Panc1 (cell line): Measurements from ENCODE around the gene TEX264. TPM values are rescaled to one million over a fixed set of nuclear protein-coding genes. Genes with fewer than 3 reads are reported as not detected.

ENCODE experiments used
- ATAC-seq: fragments of 200-7000 bp; cut with Tn5 transposase; 2 replicates; pipeline ENCODE4 v1.9.1; 2020; ENCODE audit warnings: mild to moderate bottlenecking, moderate library complexity
- BruUV-seq: library from RNA; stranded (reverse); fragments of 400-500 nt; replicated peaks from 2 replicates; lab custom pipeline; 2021; lab: Mats Ljungman, UMichigan
- CTCF ChIA-PET: fragments of 300-600 bp; sonication (Branson Sonifier 250); formaldehyde crosslinking; loops from one replicate; lab custom pipeline; 2022; ENCODE audit warnings: antibody characterized with exemption; lab: Charles Lee
- POLR2A ChIA-PET: fragments of 300-600 bp; sonication (Branson Sonifier 250); formaldehyde crosslinking; loops from one replicate; lab custom pipeline; 2022; ENCODE audit warnings: antibody characterized with exemption; lab: Charles Lee
- DNase-seq: peaks from one replicate; pipeline ENCODE4 v3.0.0-alpha.2; 2010; ENCODE audit warnings: low read depth, low spot score
- H3K27ac ChIP-seq: 2 replicates; pipeline ENCODE4 v1.5.1; 2011; ENCODE audit warnings: mild to moderate bottlenecking, low read length, inconsistent platforms
- H3K27me3 ChIP-seq: fragments of 200-500 bp; sonication (Bioruptor generic); 2 replicates; pipeline ENCODE4 v1.6.0; 2014; ENCODE audit warnings: low read length, inconsistent platforms; ENCODE audit not compliant: control insufficient read depth, insufficient read depth
- H3K36me3 ChIP-seq: fragments of 200-500 bp; sonication (Bioruptor generic); 2 replicates; pipeline ENCODE4 v1.5.1; 2014; ENCODE audit warnings: inconsistent platforms, mild to moderate bottlenecking, low read length, moderate library complexity; ENCODE audit not compliant: control insufficient read depth, insufficient read depth
- H3K4me1 ChIP-seq: 2 replicates; pipeline ENCODE4 v1.5.1; 2011; ENCODE audit warnings: inconsistent platforms, mild to moderate bottlenecking, low read length, moderate library complexity; ENCODE audit not compliant: control insufficient read depth, insufficient read depth
- H3K4me3 ChIP-seq, 2 experiments: 2 replicates each; pipeline ENCODE4 v1.5.1; 2011 to 2012; ENCODE audit warnings: low read depth in 2 of 2, low read length in 2 of 2, mild to moderate bottlenecking in 2 of 2, inconsistent platforms in 1 of 2, moderate library complexity in 1 of 2
- H3K9me3 ChIP-seq: fragments of 200-500 bp; sonication (Bioruptor generic); 2 replicates; pipeline ENCODE4 v1.5.1; 2014; ENCODE audit warnings: low read depth, mild to moderate bottlenecking, inconsistent platforms, low read length, moderate library complexity; ENCODE audit not compliant: control insufficient read depth, insufficient read depth
- CTCF ChIP-seq: fragments of 450-650 bp; IDR thresholded peaks from 2 replicates; pipeline ENCODE4 v1.5.1; 2017; ENCODE audit warnings: mild to moderate bottlenecking
- POLR2AphosphoS5 ChIP-seq: IDR thresholded peaks from 2 replicates; pipeline ENCODE4 v1.6.1; 2012; ENCODE audit warnings: mild to moderate bottlenecking, low read depth, low read length, moderate library complexity
- SIN3A ChIP-seq: IDR thresholded peaks from 2 replicates; pipeline ENCODE4 v1.6.1; 2012; ENCODE audit warnings: low read depth, mild to moderate bottlenecking, low read length, moderate library complexity, borderline replicate concordance; ENCODE audit not compliant: insufficient read depth
- TCF7L2 ChIP-seq: IDR thresholded peaks from 2 replicates; pipeline ENCODE4 v1.6.1; 2011; ENCODE audit warnings: mild to moderate bottlenecking, low read depth, low read length, inconsistent platforms
- in situ Hi-C: cut with HindIII; loops from 2 replicates; pipeline ENCODE4 v1.10.0; 2016; ENCODE audit warnings: low sequenced_read_pairs, low pct_unique_long_range_greater_than_20kb
- intact Hi-C: fragments of 100-400 bp; cut with micrococcal nuclease; formaldehyde crosslinking; loops from one replicate; pipeline ENCODE4 v1.10.0; 2022; ENCODE audit not compliant: unreplicated experiment
- total RNA-seq: library from RNA; stranded (reverse); gene quantifications from one replicate; pipeline ENCODE4 v1.2.1, GENCODE V29; 2021; ENCODE audit not compliant: unreplicated experiment
- TF ChIP-seq, protein P1 (sequence below), 2 experiments: IDR thresholded peaks; 2 replicates each; pipeline ENCODE4 v1.6.1; 2011 to 2012; ENCODE audit warnings: low read depth in 2 of 2, control low read depth in 1 of 2, low read length in 1 of 2, mild to moderate bottlenecking in 1 of 2, moderate library complexity in 1 of 2; ENCODE audit not compliant: insufficient read depth in 1 of 2

Gene TEX264
- total RNA-seq, 1 experiment from 2014 or later: 45.8 TPM

GRCh38 chr3:51750878-51751277 is 79.8 kb downstream of the TEX264 start:
- H3K4me1 ChIP-seq: no peaks in the 10 kb centered on the region
- TF ChIP-seq CTCF (no peak), SIN3A (no peak), POLR2AphosphoS5 (no peak), TCF7L2 (no peak)
- TF ChIP-seq, protein P1, sequence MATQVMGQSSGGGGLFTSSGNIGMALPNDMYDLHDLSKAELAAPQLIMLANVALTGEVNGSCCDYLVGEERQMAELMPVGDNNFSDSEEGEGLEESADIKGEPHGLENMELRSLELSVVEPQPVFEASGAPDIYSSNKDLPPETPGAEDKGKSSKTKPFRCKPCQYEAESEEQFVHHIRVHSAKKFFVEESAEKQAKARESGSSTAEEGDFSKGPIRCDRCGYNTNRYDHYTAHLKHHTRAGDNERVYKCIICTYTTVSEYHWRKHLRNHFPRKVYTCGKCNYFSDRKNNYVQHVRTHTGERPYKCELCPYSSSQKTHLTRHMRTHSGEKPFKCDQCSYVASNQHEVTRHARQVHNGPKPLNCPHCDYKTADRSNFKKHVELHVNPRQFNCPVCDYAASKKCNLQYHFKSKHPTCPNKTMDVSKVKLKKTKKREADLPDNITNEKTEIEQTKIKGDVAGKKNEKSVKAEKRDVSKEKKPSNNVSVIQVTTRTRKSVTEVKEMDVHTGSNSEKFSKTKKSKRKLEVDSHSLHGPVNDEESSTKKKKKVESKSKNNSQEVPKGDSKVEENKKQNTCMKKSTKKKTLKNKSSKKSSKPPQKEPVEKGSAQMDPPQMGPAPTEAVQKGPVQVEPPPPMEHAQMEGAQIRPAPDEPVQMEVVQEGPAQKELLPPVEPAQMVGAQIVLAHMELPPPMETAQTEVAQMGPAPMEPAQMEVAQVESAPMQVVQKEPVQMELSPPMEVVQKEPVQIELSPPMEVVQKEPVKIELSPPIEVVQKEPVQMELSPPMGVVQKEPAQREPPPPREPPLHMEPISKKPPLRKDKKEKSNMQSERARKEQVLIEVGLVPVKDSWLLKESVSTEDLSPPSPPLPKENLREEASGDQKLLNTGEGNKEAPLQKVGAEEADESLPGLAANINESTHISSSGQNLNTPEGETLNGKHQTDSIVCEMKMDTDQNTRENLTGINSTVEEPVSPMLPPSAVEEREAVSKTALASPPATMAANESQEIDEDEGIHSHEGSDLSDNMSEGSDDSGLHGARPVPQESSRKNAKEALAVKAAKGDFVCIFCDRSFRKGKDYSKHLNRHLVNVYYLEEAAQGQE (IDR thresholded peaks at IDR 0.05; ENCODE audit: insufficient read depth in 1 of 2, low read depth in 2 of 2, low read length in 1 of 2): no peak
- DNase-seq (no peak), ATAC-seq (no peak)
- ChIA-PET CTCF (no interaction called here), POLR2A (no interaction called here)
- H3K27me3 ChIP-seq: no peaks in the 10 kb centered on the region; the same call in 1 of the 2 replicates
- intact Hi-C loops (no loop called here), in situ Hi-C loops (no loop called here)
- no peaks in the 10 kb centered on the region for H3K36me3 ChIP-seq
- BruUV-seq: no TSS peak
- H3K4me3 ChIP-seq: no peak overlapping the region
- no peak overlapping the region for H3K27ac ChIP-seq
- H3K9me3 ChIP-seq: no peaks in the 10 kb centered on the region

GRCh38 chr3:51751287-51751686 is 80.2 kb downstream of the TEX264 start:
- no peak for DNase-seq
- Histone ChIP-seq H3K9me3 (no peaks in the 10 kb centered on the region), H3K27me3 (no peaks in the 10 kb centered on the region; the same call in 1 of the 2 replicates), H3K36me3 (no peaks in the 10 kb centered on the region), H3K27ac (no peak overlapping the region), H3K4me3 (no peak overlapping the region), H3K4me1 (no peaks in the 10 kb centered on the region)
- POLR2A ChIA-PET: no interaction called here
- TF ChIP-seq SIN3A: no peak
- TF ChIP-seq POLR2AphosphoS5: no peak
- TF ChIP-seq CTCF: no peak
- TF ChIP-seq, protein P1 (IDR thresholded peaks at IDR 0.05; ENCODE audit: insufficient read depth in 1 of 2, low read depth in 2 of 2, low read length in 1 of 2): no peak
- TF ChIP-seq TCF7L2: no peak
- in situ Hi-C loops: no loop called here
- intact Hi-C loops: no loop called here
- CTCF ChIA-PET: no interaction called here
- BruUV-seq: no TSS peak
- no peak for ATAC-seq

Other genes with a start within 250 kb of the TEX264 start
- 24.7 TPM for gene DCAF1, start 171.2 kb upstream of the TEX264 start, total RNA-seq
- gene RAD54L2, start 132.5 kb upstream of the TEX264 start, total RNA-seq: 18.9 TPM
- gene GRM2, start 35.8 kb downstream of the TEX264 start, total RNA-seq: 0.21 TPM
- gene IQCF6, start 108.0 kb downstream of the TEX264 start, total RNA-seq: not detected
- gene IQCF2, start 190.4 kb downstream of the TEX264 start, total RNA-seq: not detected
- not detected for gene IQCF5, start 204.3 kb downstream of the TEX264 start, total RNA-seq
- not detected for gene IQCF1, start 232.1 kb downstream of the TEX264 start, total RNA-seq